Mesodermal cell (in vitro differentiated cells): Measurements from ENCODE around the gene ZNF358.
"Not testable (repeated sequence)": the region's sequence is repeated elsewhere in the genome, so short reads cannot be mapped to it uniquely, and the experiment has no call there.

Experiments
- H3K27ac ChIP-seq: 2 replicates; pipeline ENCODE4 v1.7.0; 2013; ENCODE audit warnings: mild to moderate bottlenecking, low read depth, low read length, moderate library complexity; ENCODE audit not compliant: severe bottlenecking
- H3K36me3 ChIP-seq: 2 replicates; pipeline ENCODE4 v1.7.1; 2013; ENCODE audit warnings: mild to moderate bottlenecking, low read length, moderate library complexity; ENCODE audit not compliant: control insufficient read depth, insufficient read depth
- H3K4me1 ChIP-seq: one replicate; pipeline ENCODE4 v1.7.1; 2013; ENCODE audit warnings: mild to moderate bottlenecking, low read length; ENCODE audit not compliant: insufficient read depth, control insufficient read depth, poor library complexity, severe bottlenecking
- H3K4me3 ChIP-seq: 2 replicates; pipeline ENCODE4 v1.7.0; 2013; ENCODE audit warnings: low read length, control low read depth, mild to moderate bottlenecking; ENCODE audit not compliant: insufficient read depth, poor library complexity, severe bottlenecking; ENCODE audit errors: extremely low read depth
- H3K9me3 ChIP-seq: 2 replicates; pipeline ENCODE4 v1.7.1; 2013; ENCODE audit warnings: mild to moderate bottlenecking, low read length, moderate library complexity; ENCODE audit not compliant: control insufficient read depth
- WGBS, 2 experiments: methylation state at CpG; one replicate each; pipeline ENCODE4 v1.1.5; 2013; ENCODE audit warnings: missing lambda C conversion rate in 2 of 2; ENCODE audit not compliant: insufficient coverage in 2 of 2; 5-methylcytosine and 5-hydroxymethylcytosine counted together

Gene ZNF358

DNA sequence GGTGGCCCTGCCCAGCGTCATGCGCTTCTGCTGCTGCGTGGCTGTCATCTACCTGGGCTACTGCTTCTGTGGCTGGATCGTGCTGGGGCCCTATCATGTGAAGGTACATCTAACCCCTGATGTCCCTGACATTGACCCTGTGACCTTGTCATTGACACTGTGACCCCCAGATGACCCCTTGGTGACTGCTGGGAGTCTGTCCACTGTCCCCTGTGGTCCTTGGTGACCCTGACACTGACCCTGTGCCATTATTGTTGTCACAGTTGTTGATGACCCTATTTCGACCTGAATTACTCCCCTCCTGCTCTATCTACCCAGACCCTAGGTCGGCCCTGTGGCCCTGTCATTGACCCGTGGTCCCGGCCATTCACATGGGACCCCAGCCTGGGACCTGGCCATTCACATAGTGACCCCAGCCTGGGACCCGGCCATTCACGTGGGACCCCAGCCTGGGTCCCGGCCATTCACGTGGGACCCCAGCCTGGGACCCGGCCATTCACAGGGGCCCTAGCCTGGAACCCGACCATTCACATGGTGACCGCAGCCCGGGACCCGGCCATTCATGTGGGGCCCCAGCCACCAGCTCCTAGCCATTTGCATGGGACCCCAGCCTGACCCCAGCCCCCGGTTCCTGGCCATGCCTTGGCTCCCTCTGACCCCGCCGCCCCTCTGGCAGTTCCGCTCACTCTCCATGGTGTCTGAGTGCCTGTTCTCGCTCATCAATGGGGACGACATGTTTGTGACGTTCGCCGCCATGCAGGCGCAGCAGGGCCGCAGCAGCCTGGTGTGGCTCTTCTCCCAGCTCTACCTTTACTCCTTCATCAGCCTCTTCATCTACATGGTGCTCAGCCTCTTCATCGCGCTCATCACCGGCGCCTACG is 13.9 kb downstream of the ZNF358 start:
- Histone ChIP-seq H3K36me3 (peaks cover 59% of the 10 kb centered on the region), H3K4me1 (peaks cover 7% of the 10 kb centered on the region), H3K4me3 (no peak overlapping the region), H3K9me3 (no peaks in the 10 kb centered on the region), H3K27ac (no peak overlapping the region)
- 93 to 95% methylated on average over 30 to 33 of the region's 33 CpGs for WGBS, 2 experiments

DNA sequence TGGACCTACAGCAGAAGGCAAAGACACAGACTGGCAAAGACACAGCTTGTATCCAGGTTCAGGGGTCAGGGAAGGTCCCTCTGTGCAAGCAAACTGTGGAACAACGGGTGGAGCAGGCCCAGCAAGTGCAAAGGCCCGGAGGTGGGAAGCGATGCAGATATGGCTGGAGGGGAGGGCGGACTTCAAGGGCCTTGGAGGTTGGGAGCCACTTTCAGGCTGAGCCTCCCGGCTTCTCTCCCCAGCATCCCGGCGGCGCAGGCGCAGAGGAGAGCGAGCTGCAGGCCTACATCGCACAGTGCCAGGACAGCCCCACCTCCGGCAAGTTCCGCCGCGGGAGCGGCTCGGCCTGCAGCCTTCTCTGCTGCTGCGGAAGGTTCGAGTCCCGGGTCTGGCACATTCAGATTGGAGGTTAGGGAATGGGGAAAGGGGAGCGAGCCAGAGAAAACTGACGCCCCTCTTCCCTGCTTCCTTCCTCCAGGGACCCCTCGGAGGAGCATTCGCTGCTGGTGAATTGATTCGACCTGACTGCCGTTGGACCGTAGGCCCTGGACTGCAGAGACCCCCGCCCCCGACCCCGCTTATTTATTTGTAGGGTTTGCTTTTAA is 17.5 kb downstream of the ZNF358 start:
- Histone ChIP-seq H3K4me1 (peaks cover 7% of the 10 kb centered on the region), H3K36me3 (peaks cover 53% of the 10 kb centered on the region), H3K4me3 (peak overlapping the region; percentile 84), H3K27ac (peak overlapping the region; percentile 93), H3K9me3 (no peaks in the 10 kb centered on the region)
- 79 to 82% methylated on average over 17 to 19 of the region's 30 CpGs for WGBS, 2 experiments

DNA sequence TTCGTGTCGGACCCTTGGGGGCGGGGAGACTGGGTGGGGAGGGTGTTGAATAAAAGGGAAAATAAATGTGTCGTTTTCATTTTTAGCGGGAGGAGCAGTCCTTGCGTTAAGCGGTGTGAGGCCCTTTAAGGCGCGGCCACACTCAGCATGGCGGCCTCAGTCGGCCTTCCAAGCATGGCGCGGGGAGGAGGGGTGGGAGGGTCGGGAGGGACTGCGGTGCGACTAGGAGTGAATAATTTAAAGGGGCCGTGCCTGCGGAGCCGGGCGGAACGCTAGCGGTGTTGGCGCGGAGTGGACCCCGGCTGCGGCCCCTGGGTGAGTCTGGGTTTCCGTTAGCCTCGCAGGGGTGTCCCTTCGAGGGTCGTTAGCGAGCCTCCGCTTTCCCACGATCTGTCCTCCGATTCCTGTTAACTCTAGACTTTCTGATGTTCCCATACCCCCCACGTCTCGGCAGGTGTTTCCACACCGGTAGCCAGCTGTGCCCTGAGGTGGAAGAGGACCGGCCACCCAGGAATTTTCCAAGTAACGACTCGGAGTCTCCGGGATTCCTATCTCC is 18.1 kb downstream of the ZNF358 start:
- WGBS, 2 experiments: 0% methylated on average over 35 to 37 of the region's 41 CpGs
- Histone ChIP-seq H3K4me3 (peak overlapping the region; percentile 84), H3K36me3 (peaks cover 55% of the 10 kb centered on the region), H3K27ac (peak overlapping the region; percentile 93), H3K9me3 (no peaks in the 10 kb centered on the region), H3K4me1 (peaks cover 7% of the 10 kb centered on the region)

DNA sequence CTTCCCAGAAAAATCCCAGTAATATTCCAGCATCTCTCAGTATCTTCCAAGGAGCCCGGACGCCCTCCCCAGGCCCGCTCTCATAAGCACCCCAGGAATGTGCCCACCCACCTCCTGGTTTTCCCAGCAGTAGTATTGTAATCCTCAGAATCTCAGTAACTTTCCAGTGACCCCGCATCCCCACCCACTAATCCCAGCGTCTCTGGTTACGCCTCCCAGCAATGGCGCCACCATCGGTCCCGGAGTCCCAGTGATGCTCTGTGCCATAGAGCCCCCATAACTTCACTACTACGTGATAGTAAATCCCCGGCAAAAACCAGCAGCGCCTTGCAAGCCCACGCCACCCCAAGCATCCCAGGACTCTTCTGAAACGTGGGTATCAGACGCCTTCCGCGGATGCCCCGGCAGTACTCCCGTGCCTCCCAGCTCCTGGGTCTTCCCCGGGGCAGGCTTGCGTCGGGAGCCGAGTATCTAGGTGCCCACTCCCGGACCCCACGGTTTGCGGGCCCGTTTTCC is 18.7 kb downstream of the ZNF358 start:
- Histone ChIP-seq H3K36me3 (peaks cover 54% of the 10 kb centered on the region), H3K4me3 (peak overlapping the region; percentile 84), H3K9me3 (no peaks in the 10 kb centered on the region), H3K4me1 (peaks cover 7% of the 10 kb centered on the region), H3K27ac (peak overlapping the region; percentile 93)
- 0% methylated on average over 21 to 23 of the region's 27 CpGs for WGBS, 2 experiments

DNA sequence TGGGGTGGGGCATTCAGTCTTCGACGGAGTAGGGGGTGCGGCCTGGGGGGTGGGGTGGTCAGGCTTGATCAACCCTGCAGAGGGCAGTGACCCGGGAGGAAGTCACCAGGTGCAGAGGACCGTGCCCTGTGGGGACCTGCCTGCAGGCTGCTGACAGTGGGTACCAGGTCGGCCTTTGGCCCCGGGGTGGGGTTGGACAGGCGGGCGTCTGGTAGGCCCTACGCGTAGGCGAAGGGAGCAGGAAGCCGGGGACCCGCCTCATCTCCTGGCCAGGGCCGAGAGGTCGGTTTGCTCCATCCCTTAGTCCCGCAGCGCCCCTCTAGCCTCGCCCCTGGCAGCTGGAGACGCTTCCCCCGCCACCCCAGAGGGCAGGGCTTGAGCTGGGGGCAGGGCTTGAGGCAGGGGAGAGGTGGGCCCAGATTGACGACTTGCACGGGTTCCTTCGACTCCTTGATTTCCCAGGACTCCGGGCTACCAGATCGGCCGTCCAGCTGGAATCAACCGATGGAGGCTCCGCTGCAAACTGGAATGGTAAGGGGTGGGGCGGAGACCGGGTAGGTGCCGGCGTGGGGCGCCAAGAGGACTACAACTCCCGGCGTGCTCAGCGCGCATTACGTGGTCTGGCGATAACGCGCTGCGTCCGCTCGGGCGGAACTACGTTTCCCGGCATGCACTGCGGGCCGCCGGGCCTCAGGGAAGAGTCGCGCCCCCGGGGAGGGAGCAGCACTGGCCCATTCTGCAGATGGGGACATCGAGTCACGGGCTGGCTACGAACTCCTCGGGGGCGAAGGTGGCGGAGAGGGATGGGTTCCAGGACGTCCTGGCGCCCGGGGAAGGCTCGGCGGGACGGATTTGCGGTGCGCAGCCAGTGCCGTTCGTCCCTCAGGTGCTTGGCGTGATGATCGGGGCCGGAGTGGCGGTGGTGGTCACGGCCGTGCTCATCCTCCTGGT is 19.4 kb downstream of the ZNF358 start, which contains the start of gene PNPLA6:
TSS of gene PNPLA6 (plus strand) at position 671 of the 951 bp plus-strand sequence. CDS start at position 743, 72 bp downstream.
- peak within 1 kb of the TSS; percentile 84 for H3K4me3 ChIP-seq
- peak within 1 kb of the TSS; percentile 93 for H3K27ac ChIP-seq
- peaks cover 7% of the 10 kb centered on the region for H3K4me1 ChIP-seq
- no peaks in the 10 kb centered on the region for H3K9me3 ChIP-seq
- peaks cover 53% of the 10 kb centered on the region for H3K36me3 ChIP-seq
- WGBS, 2 experiments: 1% methylated on average over 61 to 63 of the region's 76 CpGs

DNA sequence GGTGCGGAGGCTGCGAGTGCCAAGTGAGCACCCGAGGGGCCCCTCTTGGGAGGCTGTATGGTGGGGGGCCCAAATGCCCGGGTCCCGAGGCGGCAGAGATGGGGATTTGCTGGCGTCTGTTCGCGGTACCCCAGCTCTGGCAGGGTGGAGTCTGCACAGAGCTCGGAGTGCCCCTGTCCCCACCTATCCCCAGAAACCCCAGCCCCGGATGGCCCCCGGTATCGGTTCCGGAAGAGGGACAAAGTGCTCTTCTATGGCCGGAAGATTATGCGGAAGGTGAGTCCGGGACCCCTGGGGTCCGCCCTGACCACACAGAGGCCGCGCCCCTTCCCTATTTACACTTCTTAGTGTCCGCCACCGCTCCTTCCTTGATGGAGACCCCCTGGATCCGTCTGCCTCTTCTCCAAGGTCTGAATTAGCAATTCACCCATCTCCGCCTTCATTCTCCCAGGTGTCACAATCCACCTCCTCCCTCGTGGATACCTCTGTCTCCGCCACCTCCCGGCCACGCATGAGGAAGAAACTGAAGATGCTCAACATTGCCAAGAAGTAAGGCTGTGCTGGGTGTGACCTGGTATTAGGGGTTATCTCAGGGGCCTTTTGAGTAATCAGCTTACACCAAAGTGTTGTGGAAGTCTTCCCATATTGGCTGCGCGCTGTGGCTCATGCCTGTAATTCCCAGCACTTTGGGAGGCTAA is 20.2 kb downstream of the ZNF358 start:
- Histone ChIP-seq H3K36me3 (peaks cover 57% of the 10 kb centered on the region), H3K4me1 (peaks cover 13% of the 10 kb centered on the region), H3K4me3 (peak overlapping the region; percentile 84), H3K27ac (no peak overlapping the region), H3K9me3 (no peaks in the 10 kb centered on the region)
- 36 to 42% methylated on average over 20 to 25 of the region's 30 CpGs for WGBS, 2 experiments

DNA sequence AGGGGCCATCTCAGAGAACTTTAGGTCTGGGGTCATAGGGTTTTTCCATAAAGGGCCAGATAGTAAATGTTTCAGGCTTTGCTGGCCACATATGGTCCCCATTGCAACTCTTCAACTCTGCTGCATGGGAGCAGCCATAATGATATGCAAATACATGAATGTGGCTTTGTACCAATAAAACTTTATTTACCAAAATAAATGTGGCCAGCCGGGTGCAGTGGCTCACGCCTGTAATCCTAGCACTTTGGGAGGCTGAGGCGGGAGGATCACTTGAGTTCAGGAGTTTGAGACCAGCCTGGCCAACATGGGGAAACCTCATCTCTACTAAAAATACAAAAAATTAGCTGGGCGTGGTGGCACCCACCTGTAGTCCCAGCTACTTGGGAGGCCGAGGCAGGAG is 23.1 kb downstream of the ZNF358 start:
- not testable (repeated sequence) for H3K9me3 ChIP-seq, H3K4me1 ChIP-seq, H3K27ac ChIP-seq, H3K4me3 ChIP-seq
- WGBS, 2 experiments: 93 to 100% methylated on average over 5 of the region's 5 CpGs
- H3K36me3 ChIP-seq: peaks cover 68% of the 10 kb centered on the region

DNA sequence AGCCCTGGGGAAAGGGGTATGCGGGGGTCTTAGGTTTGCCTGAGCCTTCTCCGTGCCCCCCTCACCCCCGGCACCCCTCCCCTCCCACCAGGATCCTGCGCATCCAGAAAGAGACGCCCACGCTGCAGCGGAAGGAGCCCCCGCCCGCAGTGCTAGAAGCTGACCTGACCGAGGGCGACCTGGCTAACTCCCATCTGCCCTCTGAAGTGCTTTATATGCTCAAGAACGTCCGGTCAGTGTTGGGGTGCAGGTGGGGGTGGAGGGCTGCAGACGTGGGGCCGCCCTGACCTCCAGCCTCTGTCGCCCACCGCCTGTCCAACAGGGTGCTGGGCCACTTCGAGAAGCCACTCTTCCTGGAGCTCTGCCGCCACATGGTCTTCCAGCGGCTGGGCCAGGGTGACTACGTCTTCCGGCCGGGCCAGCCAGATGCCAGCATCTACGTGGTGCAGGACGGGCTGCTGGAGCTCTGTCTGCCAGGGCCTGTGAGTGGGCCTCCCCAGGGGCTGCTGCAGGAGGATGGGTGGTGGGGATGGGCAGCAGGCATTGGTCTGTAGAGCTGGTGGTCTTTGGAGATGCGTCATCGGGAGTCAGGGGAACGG is 24.0 kb downstream of the ZNF358 start:
- peaks cover 73% of the 10 kb centered on the region for H3K36me3 ChIP-seq
- peaks cover 6% of the 10 kb centered on the region for H3K4me1 ChIP-seq

DNA sequence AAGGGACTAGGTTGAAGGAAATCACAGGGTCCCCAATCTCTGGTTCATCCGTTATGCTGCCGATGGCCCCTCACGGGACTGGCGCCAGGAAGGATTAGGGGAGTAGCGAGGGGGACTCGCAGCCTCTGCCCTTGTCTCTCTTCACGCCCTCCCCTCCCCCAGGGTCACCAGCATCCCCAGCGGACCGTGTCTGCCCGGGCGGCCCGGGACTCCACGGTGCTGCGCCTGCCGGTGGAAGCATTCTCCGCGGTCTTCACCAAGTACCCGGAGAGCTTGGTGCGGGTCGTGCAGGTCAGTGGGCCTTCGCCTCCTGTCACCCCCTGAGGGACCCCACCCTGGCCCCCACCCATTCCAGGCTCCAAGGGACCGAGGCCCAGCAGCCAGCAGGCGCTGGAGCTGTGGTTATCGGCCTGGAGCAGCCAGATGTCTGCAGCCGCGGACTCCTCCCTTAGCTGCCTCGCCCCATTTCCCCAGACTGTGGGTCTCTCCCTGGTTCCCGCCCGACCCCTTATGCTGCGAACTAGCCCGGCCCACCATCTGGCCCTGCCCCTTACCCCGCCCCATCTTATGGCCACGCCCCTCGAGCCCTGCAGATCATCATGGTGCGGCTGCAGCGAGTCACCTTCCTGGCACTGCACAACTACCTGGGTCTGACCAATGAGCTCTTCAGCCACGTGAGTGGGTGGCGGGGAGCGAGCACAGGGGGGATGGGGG is 25.0 kb downstream of the ZNF358 start:
- 84 to 85% methylated on average over 23 to 30 of the region's 39 CpGs for WGBS, 2 experiments
- no peaks in the 10 kb centered on the region for H3K9me3 ChIP-seq
- H3K36me3 ChIP-seq: peaks cover 80% of the 10 kb centered on the region
- H3K4me1 ChIP-seq: peaks cover 6% of the 10 kb centered on the region
- H3K27ac ChIP-seq: no peak overlapping the region
- H3K4me3 ChIP-seq: no peak overlapping the region

More for the DNA sequence above, 24.0 kb downstream of the ZNF358 start:
- Histone ChIP-seq H3K9me3 (no peaks in the 10 kb centered on the region), H3K27ac (no peak overlapping the region), H3K4me3 (no peak overlapping the region)
- 93 to 94% methylated on average over 21 to 24 of the region's 28 CpGs for WGBS, 2 experiments
